ENCODE results near the gene UHRF2.
"Not testable (repeated sequence)": the region's sequence is repeated elsewhere in the genome, so short reads cannot be mapped to it uniquely, and the experiment has no call there.

The UHRF2 gene

GRCh38 chr9:6412487-6413364, at the start of gene UHRF2:
TSS of gene UHRF2 (plus strand) at chr9:6413199. CDS start at chr9:6413491, 292 bp downstream.
- peak within 1 kb of the TSS; percentile 83 to 100 (median 98) for H3K4me3 ChIP-seq
- peaks cover 0 to 5% (median 0%) of the 10 kb centered on the region in 11 experiments; a peak in 5 of 22 replicates for H3K9me3 ChIP-seq (replicated peaks in 1 of 11)
- H3K4me1 ChIP-seq: peaks cover 52 to 59% (median 55%) of the 10 kb centered on the region in 10 experiments
- H3K4me2 ChIP-seq: peak within 1 kb of the TSS; percentile 80 to 96 (median 92)
- TF ChIP-seq Cebpa-rat (IDR thresholded peaks at IDR 0.05): peak in 8 of 11 experiments; percentile 42 to 98 (median 86); a peak in 13 of 22 replicates
- H3K27ac ChIP-seq: peak within 1 kb of the TSS; percentile 92 to 100 (median 99)
- H3K36me3 ChIP-seq: peaks cover 0 to 27% (median 14%) of the 10 kb centered on the region in 11 experiments; a peak in 17 of 22 replicates
- peaks cover 31 to 46% (median 39%) of the 10 kb centered on the region in 11 experiments; a peak in 20 of 22 replicates for H4K20me1 ChIP-seq
- H3K9ac ChIP-seq: peak within 1 kb of the TSS; percentile 93 to 100 (median 99)
- no peaks in the 10 kb centered on the region for H3K27me3 ChIP-seq

- no peak overlapping the region for H3K9ac ChIP-seq
- H3K9me3 ChIP-seq (replicated peaks in 1 of 11): peaks cover 30 to 36% (median 31%) of the 10 kb centered on the region in 11 experiments
- TF ChIP-seq Cebpa-rat (IDR thresholded peaks at IDR 0.05): no peak
- H3K27me3 ChIP-seq: no peaks in the 10 kb centered on the region
- no peaks in the 10 kb centered on the region for H3K4me1 ChIP-seq
- H3K4me2 ChIP-seq: no peak overlapping the region
- no peaks in the 10 kb centered on the region for H3K36me3 ChIP-seq
- no peak overlapping the region for H3K27ac ChIP-seq
- H4K20me1 ChIP-seq: no peaks in the 10 kb centered on the region
- H3K4me3 ChIP-seq: no peak overlapping the region
Measured at GRCh38 chr9:6367128-6367890, 45.7 kb upstream of the UHRF2 start.

- H3K4me2 ChIP-seq: no peak overlapping the region
- H3K36me3 ChIP-seq: no peaks in the 10 kb centered on the region
- H3K27me3 ChIP-seq: no peaks in the 10 kb centered on the region
- no peak overlapping the region for H3K4me3 ChIP-seq
- TF ChIP-seq Cebpa-rat (IDR thresholded peaks at IDR 0.05): no peak
- no peaks in the 10 kb centered on the region for H3K4me1 ChIP-seq
- peaks cover 36 to 48% (median 44%) of the 10 kb centered on the region in 11 experiments for H3K9me3 ChIP-seq (replicated peaks in 1 of 11)
- no peaks in the 10 kb centered on the region for H4K20me1 ChIP-seq
- no peak overlapping the region for H3K27ac ChIP-seq
- no peak overlapping the region for H3K9ac ChIP-seq
Measured at GRCh38 chr9:6368831-6369230, 44.2 kb upstream of the UHRF2 start.

GRCh38 chr9:6381477-6382012, 31.5 kb upstream of the UHRF2 start:
- H3K9ac ChIP-seq, H3K4me2 ChIP-seq, H4K20me1 ChIP-seq, H3K4me1 ChIP-seq, H3K36me3 ChIP-seq, H3K27ac ChIP-seq, H3K27me3 ChIP-seq, H3K4me3 ChIP-seq: not testable (repeated sequence)
- H3K9me3 ChIP-seq (replicated peaks in 1 of 11): peaks cover 4 to 19% (median 12%) of the 10 kb centered on the region in 11 experiments; a peak in 19 of 22 replicates

GRCh38 chr9:6382681-6383080, 30.3 kb upstream of the UHRF2 start:
- Histone ChIP-seq H3K9me3 (replicated peaks in 1 of 11) (peaks cover 0 to 17% (median 12%) of the 10 kb centered on the region in 11 experiments; a peak in 16 of 22 replicates), H3K4me2 (no peak overlapping the region), H3K36me3 (no peaks in the 10 kb centered on the region), H3K9ac (no peak overlapping the region), H3K4me1 (no peaks in the 10 kb centered on the region), H4K20me1 (no peaks in the 10 kb centered on the region), H3K4me3 (no peak overlapping the region), H3K27ac (no peak overlapping the region), H3K27me3 (no peaks in the 10 kb centered on the region)
- no peak for TF ChIP-seq Cebpa-rat (IDR thresholded peaks at IDR 0.05)

GRCh38 chr9:6383551-6384225, 29.3 kb upstream of the UHRF2 start:
- Histone ChIP-seq H4K20me1 (no peaks in the 10 kb centered on the region), H3K9me3 (replicated peaks in 1 of 11) (peaks cover 3 to 17% (median 12%) of the 10 kb centered on the region in 11 experiments; a peak in 16 of 22 replicates), H3K27me3 (no peaks in the 10 kb centered on the region), H3K9ac (no peak overlapping the region), H3K4me2 (no peak overlapping the region), H3K27ac (no peak overlapping the region), H3K36me3 (no peaks in the 10 kb centered on the region), H3K4me3 (no peak overlapping the region), H3K4me1 (no peaks in the 10 kb centered on the region)
- TF ChIP-seq Cebpa-rat (IDR thresholded peaks at IDR 0.05): no peak

GRCh38 chr9:6384732-6385131, 28.3 kb upstream of the UHRF2 start:
- no peaks in the 10 kb centered on the region for H3K36me3 ChIP-seq
- no peak overlapping the region for H3K27ac ChIP-seq
- no peak overlapping the region for H3K4me2 ChIP-seq
- no peak overlapping the region for H3K9ac ChIP-seq
- H3K4me1 ChIP-seq: no peaks in the 10 kb centered on the region
- H3K9me3 ChIP-seq (replicated peaks in 1 of 11): peaks cover 3 to 17% (median 12%) of the 10 kb centered on the region in 11 experiments; a peak in 16 of 22 replicates
- H3K4me3 ChIP-seq: no peak overlapping the region; a peak in 1 of 20 replicates
- no peak for TF ChIP-seq Cebpa-rat (IDR thresholded peaks at IDR 0.05)
- no peaks in the 10 kb centered on the region for H4K20me1 ChIP-seq
- H3K27me3 ChIP-seq: no peaks in the 10 kb centered on the region

GRCh38 chr9:6399071-6399470, 13.9 kb upstream of the UHRF2 start:
- no peak for TF ChIP-seq Cebpa-rat (IDR thresholded peaks at IDR 0.05)
- H3K4me2 ChIP-seq: no peak overlapping the region
- no peaks in the 10 kb centered on the region for H4K20me1 ChIP-seq

More at GRCh38 chr9:6399071-6399470, 13.9 kb upstream of the UHRF2 start:
- Histone ChIP-seq H3K9ac (no peak overlapping the region), H3K9me3 (replicated peaks in 1 of 11) (no peaks in the 10 kb centered on the region), H3K4me3 (no peak overlapping the region), H3K4me1 (no peaks in the 10 kb centered on the region), H3K27me3 (no peaks in the 10 kb centered on the region), H3K36me3 (no peaks in the 10 kb centered on the region), H3K27ac (no peak overlapping the region)

All from BLaER1 treated with 17β-estradiol and CSF1 and Interleukin-3, amounts not matched to agents 10 nM and 100 nM (cell line).